ENCODE results near the gene UBR3. TPM values are rescaled to one million over a fixed set of nuclear protein-coding genes. Genes with fewer than 3 reads are reported as not detected.

Gene UBR3
- total and polyA plus RNA-seq, 2 of the 4 experiments (the other 2 are of a cell fraction), result 10.0 to 33.9 TPM

- no peak overlapping the region for H4K5ac ChIP-seq (ENCODE audit: low read depth, low read length)
- no peak overlapping the region for H3K14ac ChIP-seq (replicated peaks; ENCODE audit: low read depth, low read length)
- no TSS peak for BruUV-seq (replicated peaks)
- no peak overlapping the region for H2AFZ ChIP-seq (replicated peaks; ENCODE audit: low read length, poor library complexity)
- no peak overlapping the region for H4K8ac ChIP-seq (ENCODE audit: low read depth in 2 of 2, low read length in 2 of 2)
- no peaks in the 10 kb centered on the region for H3K9me1 ChIP-seq (ENCODE audit: insufficient read depth, low read length)
- intact Hi-C loops (cut with micrococcal nuclease), result loop anchor here (10.0 kb wide), 1 partner anchor 256 kb away; no protein-coding TSS in a partner anchor
- ChIA-PET CTCF (no interaction called here), POLR2A (ENCODE audit: unreplicated experiment) (no interaction called here)
- H3K9me3 ChIP-seq (ENCODE audit: control insufficient read depth, insufficient read depth, low read length), result no peaks in the 10 kb centered on the region
- H3K9ac ChIP-seq (ENCODE audit: low read depth, low read length), result no peak overlapping the region
- no peak overlapping the region for H3K23ac ChIP-seq (ENCODE audit: low read depth, low read length)
- ATAC-seq (ENCODE audit: low read depth), result no peak; the same call in 1 of the 2 replicates
- no peaks in the 10 kb centered on the region for H3K27me3 ChIP-seq (ENCODE audit: control insufficient read depth, insufficient read depth, low read length)
- peaks cover 0 to 2% of the 10 kb centered on the region in 2 experiments; a peak in 1 of 4 replicates for H3K79me1 ChIP-seq (ENCODE audit: low read depth in 1 of 2, low read length in 2 of 2)
- no peak overlapping the region for H2BK15ac ChIP-seq (ENCODE audit: low read depth, low read length)
- H4K20me1 ChIP-seq (ENCODE audit: insufficient read depth, low read length), result no peaks in the 10 kb centered on the region
- H3K18ac ChIP-seq (ENCODE audit: low read depth, low read length), result no peak overlapping the region
- no peak overlapping the region for H3K4me2 ChIP-seq (ENCODE audit: low read depth, low read length)
- no peak overlapping the region for H4K91ac ChIP-seq (ENCODE audit: insufficient read depth, low read depth, low read length)
- H3K27ac ChIP-seq (ENCODE audit: insufficient read depth, low read length), result no peak overlapping the region
- H2BK120ac ChIP-seq (ENCODE audit: low read depth, low read length), result no peak overlapping the region
- in situ Hi-C loops (cut with MboI; ENCODE audit: low sequenced_read_pairs), result no loop called here
- H3K4ac ChIP-seq (ENCODE audit: low read depth, low read length), result no peak overlapping the region
- H3K36me3 ChIP-seq (ENCODE audit: control insufficient read depth, insufficient read depth, low read length), result peaks cover 3% of the 10 kb centered on the region; the same call in 1 of the 2 replicates
- H3K56ac ChIP-seq (ENCODE audit: extremely low read depth, insufficient read depth, low read length), result no peak overlapping the region
- dilution Hi-C loops (cut with HindIII; ENCODE audit: low sequenced_read_pairs, unreplicated experiment), result no loop called here
- TF ChIP-seq MAFK (IDR thresholded peaks at IDR 0.05; ENCODE audit: low read depth, low read length), result no peak
- TF ChIP-seq RAD21 (IDR thresholded peaks at IDR 0.05; ENCODE audit: low read length), result no peak
- no peak for TF ChIP-seq NFE2L2 (IDR thresholded peaks at IDR 0.05; ENCODE audit: low read depth, low read length)
- TF ChIP-seq BHLHE40 (IDR thresholded peaks at IDR 0.05; ENCODE audit: low read depth, low read length), result no peak
- no peak for TF ChIP-seq MXI1 (IDR thresholded peaks at IDR 0.05; ENCODE audit: borderline replicate concordance, low read depth, low read length)
- no peak for TF ChIP-seq MAZ (IDR thresholded peaks at IDR 0.05; ENCODE audit: borderline replicate concordance, low read depth, low read length)
- no peak for TF ChIP-seq CTCF (conservative IDR thresholded peaks at IDR 0.05; ENCODE audit: low read depth, low read length)
- no peak for TF ChIP-seq POLR2A (IDR thresholded peaks at IDR 0.05; ENCODE audit: low read depth, low read length)
- TF ChIP-seq CEBPB (IDR thresholded peaks at IDR 0.05; ENCODE audit: low read depth, low read length), result no peak
- no peak for TF ChIP-seq ELK1 (IDR thresholded peaks at IDR 0.05; ENCODE audit: borderline replicate concordance, low read depth, low read length)
- no peak for TF ChIP-seq RCOR1 (IDR thresholded peaks at IDR 0.05; ENCODE audit: insufficient replicate concordance, low read length)
- no peak for TF ChIP-seq CHD1 (IDR thresholded peaks at IDR 0.05; ENCODE audit: low read depth, low read length)
- H2AK5ac ChIP-seq (ENCODE audit: low read depth, low read length), result no peak overlapping the region
- no peak overlapping the region for H2BK5ac ChIP-seq (ENCODE audit: low read depth, low read length, poor library complexity, severe bottlenecking)
- no peak for DNase-seq
- H3K4me3 ChIP-seq (ENCODE audit: insufficient read depth, low read depth, low read length), result no peak overlapping the region
- H2AK9ac ChIP-seq (replicated peaks; ENCODE audit: low read depth, low read length, poor library complexity), result no peak overlapping the region
- no peaks in the 10 kb centered on the region; the same call in 1 of the 2 replicates for H3K4me1 ChIP-seq (ENCODE audit: control insufficient read depth, insufficient read depth, low read length)
- no peak overlapping the region for H2BK20ac ChIP-seq (ENCODE audit: low read depth, low read length)
Observed at GRCh38 chr2:169968743-169969142, 141.5 kb downstream of the UBR3 start.
